GM18873 (cell line): Measurements from ENCODE around the gene RALGAPB.
"Not testable (repeated sequence)": the region's sequence is repeated elsewhere in the genome, so short reads cannot be mapped to it uniquely, and the experiment has no call there.

Source experiments
- ATAC-seq: cut with Tn5 transposase; IDR thresholded peaks from one replicate; pipeline ENCODE4 v1.9.1; 2021; ENCODE audit warnings: mild to moderate bottlenecking, moderate library complexity, moderate number of reproducible peaks; ENCODE audit not compliant: unreplicated experiment, low FRiP score

Gene RALGAPB

DNA sequence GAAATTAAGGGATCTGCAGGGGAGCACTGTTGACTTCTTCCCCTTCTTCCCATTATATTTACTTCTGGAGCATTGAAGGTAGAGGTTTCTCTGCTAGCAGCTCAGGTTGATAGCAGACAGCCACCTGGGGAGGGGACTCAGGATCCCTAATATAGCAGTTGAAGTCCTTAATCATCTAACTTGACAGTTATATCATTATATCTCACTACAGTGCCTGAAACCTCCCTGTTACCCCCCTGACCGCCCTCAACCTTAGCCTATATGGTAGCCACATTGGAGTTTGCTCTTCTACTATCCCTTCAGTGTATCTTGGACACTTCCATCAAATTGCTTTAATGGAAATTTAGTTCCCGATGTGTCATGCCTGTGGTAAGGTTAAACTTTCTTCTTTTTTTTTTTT lies 7.0 kb downstream of the RALGAPB start:
- no peak for ATAC-seq

DNA sequence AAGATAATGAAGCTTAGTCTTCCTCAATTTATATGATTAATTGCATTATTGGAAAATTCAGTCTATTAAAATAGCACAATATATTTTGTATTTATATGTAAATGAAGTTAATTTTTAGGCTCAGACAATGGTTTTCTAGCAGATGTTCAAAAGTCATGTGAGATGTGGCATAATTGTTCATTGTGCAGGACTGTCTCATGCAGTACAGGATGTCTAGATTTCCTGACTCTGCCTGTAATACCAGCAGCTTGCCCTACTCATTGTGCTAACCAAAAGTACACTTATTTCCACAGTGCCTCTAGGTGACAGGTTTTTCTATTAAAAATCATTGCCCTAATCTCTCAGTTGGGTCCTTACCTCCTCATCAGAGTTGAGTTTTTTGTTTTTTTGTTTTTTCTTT lies 12.4 kb downstream of the RALGAPB start:
- no peak for ATAC-seq

DNA sequence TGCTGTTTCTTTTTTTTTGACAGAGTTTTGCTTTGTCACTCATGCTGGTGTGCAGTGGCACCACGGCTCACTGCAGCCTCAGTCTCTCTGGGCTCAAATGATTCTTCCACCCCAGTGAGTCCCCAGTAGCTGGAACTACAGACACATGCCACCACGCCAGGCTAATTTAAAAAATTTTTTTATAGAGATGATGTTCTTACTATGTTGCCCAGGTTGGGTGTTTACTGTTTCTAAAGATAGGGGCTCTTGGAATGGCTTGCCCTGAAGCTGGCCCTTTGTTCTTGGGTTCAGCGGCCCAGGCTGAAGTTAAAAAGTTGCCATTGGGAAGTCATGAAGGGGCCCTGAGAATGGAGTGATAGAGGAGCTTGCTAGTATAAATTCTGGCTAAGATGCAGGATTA lies 16.5 kb downstream of the RALGAPB start:
- ATAC-seq = no peak

DNA sequence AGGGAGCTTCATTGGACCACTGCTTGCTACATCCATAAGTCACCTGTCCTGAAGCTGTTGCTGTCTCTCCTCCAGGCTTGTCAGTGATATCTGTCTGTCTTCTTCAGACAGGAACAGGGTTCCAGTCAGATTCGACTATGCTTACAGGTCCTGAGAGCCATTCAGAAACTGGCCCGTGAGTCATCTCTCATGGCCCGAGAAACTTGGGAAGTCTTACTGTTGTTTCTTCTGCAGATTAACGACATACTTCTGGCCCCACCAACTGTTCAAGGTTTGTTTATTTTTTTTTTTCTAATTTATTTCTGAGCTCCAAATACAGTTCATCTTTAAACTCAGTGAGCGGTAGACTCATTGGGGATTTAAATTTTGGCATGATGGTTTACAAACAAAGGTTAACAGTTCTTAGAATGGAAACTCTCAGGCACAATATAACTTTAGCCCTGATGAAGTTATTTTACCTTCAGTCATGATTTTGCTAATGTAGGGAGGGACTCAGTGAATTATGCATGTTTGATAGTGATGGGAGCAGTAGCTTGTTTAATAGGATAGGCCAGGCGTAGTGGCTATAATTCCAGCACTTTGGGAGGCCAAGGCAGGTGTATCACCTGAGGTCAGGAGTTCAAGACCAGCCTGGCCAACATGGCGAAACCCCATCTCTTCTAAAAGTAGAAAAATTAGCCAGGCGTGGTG lies 24.7 kb downstream of the RALGAPB start:
- ATAC-seq = no peak

DNA sequence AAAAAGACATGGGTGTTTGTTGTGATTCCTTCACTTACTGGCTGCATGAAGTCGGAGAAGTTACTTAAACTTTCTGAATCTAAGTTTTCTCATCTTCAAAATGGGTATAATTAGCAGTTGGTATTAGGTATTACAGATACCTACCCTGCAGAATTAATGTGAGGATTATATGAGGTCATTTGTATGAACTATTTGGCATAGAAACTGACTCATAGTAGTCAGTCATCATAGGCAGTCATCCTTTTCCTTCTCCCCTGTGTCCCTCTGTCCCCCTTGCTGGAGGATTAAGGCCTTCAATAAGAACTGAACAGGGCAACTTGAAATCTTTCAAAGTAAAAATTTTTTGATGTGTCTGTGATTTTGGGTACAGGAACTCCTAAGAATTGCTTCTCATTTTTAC lies 26.3 kb downstream of the RALGAPB start:
- no peak for ATAC-seq

DNA sequence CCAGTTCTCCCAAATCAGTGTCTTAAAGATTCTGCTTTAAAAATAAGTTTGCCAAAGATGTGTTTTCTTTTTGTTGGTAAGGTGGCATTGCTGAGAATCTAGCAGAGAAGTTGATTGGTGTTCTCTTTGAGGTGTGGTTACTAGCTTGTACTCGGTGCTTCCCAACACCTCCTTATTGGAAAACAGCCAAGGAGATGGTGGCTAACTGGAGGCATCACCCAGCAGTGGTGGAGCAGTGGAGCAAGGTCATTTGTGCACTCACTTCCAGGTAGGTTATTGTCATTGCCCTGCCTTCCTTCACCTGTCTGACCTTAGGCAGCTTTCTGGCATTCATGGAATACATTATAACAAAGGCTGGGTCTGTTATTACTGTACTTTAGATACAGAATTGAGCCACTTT lies 26.7 kb downstream of the RALGAPB start:
- ATAC-seq = no peak

DNA sequence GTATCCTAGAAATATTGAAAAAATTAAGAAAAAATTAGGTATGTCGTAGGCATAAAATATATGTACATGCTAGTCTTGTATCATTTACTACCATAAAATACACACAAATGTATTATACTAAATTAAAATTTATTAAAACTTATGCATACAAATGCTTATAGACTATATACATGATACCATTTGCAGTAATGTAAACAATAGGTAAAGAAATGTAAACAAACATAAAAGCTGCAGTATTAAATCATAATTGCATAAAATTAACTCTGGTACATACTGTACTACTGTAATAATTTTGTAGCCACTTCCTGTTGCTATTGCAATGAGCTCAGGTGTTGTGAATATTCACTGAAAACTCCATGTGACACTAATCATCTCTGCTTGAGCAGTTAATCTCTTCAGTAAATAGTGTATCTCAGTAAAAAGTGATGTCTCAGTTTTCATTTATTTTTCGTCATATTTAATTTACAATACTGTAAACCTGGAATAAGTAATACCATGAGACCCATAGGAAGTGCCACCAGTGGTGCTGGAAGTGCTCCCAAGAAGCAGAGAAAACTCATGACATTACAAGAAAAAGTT lies 29.3 kb downstream of the RALGAPB start:
- ATAC-seq = no peak

DNA sequence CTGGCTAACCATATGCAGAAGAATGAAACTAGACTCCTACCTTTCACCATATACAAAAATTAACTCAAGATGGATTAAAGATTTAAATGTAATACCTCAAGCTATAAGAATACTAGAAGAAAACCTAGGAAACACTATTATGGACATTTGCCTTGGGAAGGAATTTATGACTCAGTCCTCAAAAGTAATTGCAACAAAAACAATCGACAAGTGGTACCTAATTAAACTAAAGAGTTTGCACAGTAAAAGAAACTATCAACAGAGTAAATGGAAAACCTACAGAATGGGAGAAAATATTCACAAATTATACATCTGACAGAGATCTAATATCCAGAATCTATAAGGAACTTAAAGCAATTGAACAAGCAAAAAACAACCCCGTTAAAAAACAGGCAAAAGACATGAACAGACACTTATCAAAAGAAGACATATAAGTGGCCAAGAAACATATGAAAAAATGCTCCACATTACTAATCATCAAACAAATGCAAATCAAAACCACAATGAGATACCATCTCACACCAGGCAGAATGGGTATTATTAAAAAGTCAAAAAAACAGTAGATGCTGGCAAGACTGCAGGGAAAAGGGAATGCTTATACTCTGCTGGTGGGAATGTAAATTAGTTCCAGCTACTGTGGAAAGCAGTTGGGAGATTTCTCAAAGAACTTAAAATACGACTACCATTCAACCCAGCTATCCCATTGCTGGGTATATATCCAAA lies 31.9 kb downstream of the RALGAPB start:
- no peak for ATAC-seq

DNA sequence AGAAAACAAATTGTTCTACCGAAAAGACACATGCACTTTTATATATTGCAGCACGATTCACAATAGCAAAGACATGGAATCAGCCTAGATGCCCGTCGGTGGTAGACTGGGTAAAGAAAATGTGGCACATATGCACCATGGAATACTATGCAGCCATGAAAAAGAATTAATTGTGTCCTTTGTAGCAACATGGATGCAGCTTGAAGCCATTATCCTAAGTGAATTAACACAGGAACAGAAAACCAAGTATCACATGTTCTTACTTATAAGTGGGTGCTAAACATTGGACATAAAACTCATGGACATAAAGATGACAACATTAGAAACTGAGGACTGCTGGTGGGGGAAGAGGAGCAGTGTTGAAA lies 32.4 kb downstream of the RALGAPB start:
- no peak for ATAC-seq

DNA sequence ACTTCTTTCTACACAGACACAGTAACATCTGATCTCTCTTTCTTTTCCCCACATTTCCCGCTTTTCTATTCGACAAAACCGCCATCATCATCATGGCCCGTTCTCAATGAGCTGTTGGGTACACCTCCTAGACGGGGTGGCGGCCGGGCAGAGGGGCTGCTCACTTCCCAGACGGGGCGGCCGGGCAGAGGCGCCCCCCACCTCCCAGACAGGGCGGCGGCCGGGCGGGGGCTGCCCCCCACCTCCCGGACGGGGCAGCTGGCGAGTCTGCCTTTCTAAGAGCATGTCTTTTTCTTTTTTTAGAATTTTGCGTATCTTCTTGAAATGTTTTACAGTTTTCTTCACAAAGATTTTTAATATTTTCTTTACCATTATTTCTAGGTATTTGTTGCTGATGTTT lies 39.1 kb downstream of the RALGAPB start:
- not testable (repeated sequence) for ATAC-seq

DNA sequence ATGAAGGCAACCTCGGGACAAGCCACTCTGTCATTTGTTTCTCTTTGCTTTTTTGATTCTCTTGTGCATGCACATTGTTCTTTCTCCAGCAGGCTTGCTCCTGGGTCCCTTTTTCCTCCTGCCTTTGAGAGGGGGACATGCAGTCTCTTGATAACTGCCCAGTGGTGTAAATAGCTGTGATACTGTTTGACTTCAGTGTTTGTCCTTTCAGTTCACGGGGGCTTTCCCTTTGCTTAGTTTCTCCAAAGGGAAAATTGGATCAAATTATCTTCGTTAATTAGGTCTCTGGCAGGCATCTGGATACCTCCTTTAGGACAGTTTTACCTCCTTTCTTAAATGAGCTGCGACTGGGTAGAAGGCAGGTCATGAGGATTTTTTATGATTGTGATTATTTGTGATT lies 41.5 kb downstream of the RALGAPB start:
- no peak for ATAC-seq

DNA sequence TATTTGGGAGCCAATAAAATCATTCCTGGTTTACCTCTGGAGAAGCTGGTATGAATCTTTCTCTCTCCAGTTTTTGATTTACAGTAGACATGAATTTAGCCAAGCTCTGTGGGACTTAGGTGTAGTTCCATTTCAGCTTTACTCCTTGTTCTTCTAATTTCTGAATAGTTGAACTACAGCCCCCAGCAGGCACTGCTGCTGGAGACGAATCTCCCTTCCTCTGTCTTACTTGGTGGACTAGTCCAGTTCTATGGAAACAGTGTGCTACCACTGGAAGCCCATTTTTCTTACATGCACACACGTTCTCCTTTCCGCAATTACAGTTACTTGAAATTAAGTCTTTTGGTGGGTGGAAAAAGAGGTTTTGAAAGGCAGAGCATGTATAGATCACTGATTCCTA lies 42.3 kb downstream of the RALGAPB start:
- ATAC-seq = no peak

DNA sequence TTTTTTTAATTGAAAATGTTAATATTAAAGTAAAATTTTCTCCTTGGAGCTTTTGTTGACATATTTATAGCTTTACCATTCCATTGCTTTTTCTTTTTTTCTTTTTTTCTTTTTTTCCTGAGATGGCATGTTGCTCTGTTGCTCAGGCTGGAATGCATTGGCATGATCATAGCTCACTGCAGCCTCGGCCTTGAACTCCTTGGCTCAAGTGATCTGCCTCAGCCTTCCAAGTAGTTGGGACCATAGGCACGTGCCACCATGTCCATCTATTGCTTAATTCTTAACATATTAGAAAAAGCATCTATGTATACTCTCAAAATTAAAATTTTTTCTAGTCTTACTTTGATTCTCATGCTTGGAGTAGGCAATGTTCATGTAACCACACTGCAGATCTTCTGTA lies 43.0 kb downstream of the RALGAPB start:
- ATAC-seq = no peak

DNA sequence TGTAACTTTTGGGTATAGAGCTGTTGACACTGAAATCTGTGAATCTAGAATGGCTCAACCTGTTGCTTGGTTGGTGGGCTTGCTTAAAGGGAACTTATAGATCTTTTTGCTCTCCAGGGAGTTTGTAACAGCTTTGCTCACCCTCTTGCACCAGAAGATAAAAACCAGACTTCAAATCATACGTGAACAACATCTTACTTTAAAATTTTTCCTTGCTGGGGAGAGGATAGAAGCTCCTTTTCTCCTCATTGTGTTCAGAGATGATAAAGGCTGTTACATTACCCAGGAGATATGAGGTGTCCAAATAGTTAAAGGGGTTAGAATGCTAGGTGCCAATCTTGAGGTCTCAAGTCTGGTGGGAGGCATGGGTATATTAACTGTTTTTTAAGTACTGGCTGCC lies 46.8 kb downstream of the RALGAPB start:
- no peak for ATAC-seq

DNA sequence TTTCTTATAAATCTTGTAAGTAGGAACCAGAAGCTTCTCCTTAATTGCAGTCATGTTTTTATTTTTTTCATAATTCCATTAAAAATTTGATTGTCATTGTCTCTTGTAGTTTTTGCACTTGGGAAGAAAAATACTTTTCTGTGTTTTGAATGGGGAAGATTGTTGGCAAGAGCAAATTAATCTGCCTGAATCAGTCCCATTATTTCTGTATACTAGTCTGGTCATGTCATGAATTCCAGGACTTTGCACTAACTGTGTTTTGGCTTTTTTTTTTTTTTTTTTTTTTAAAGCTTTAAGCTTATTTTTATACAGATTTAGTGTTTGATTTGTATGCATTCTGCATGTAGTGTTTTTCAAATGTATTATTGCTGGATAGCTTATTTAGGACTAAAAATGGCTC lies 47.6 kb downstream of the RALGAPB start:
- no peak for ATAC-seq

DNA sequence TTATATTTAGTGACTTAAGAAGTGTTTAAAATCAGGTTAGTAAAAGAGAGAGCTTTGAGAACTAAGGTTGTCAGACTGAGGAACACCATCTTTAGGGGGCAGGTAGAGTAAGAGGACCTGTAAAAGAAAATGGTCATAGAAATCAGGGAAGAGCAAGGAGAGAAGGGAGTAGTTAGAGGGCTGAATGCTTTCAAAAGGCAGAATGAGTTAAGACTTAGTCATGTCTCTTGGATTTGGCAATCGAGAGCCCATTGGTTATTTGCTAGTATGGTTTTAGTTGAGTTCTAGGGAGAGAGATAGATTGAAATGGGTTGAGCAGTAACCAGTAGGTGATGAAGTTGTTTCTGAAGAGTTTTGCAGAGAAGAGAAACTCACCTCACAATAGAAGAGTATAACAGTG lies 51.1 kb downstream of the RALGAPB start:
- ATAC-seq = no peak

DNA sequence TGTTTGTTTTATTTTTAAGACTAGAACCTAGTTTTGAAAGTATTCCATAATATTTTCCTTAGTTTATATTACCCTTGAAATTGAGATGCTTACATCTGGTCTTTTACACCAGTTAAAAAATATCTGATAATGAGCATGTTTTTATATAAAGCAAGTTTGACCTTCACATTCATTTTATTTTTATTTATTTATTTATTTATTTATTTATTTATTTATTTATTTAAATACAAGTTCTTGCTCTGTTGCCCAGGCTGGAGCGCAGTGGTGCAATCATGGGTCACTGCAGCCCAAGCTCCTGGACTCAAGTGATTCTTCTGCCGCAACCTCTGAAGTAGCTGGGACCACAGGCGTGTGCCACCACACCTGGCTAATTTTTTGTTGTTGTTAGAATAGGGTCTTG lies 55.5 kb downstream of the RALGAPB start:
- no peak for ATAC-seq

DNA sequence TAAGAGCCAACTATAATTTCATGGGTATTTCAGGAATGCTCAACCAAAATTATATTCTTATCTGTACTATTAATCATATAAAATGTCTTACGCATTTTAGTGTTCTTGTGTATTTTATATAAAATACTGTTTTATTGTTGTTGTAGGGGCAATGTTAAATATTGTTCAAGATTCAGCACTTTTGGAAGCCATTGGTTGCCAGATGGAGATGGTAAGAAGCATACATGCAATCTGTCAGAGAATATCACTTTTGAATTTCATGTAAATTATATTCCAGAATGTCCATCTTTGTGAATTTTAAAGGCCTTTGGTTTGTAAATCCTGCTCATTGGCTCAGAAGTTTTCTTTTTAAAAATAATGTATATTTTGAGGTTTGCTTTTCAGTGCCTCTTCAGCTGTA lies 58.4 kb downstream of the RALGAPB start:
- ATAC-seq = no peak

DNA sequence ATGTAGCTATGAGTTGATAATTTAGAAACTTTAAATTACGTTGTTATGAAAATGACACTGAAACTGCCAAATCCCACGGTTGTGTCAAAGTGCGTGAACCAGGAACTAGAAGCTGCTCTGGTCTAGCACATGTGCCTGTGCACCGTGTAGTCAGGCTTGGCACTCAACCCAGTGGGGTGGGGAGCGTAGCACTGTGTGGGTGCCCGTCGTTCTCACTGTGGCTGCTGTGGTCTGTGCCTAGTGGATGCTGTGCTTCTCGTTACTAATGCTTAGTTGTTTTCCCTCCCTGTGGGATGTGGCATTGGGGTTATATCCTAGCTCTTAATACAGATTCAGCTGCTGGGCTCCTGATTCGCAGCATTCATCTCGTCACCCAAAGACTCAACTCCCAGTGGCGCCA lies 62.1 kb downstream of the RALGAPB start:
- no peak for ATAC-seq

DNA sequence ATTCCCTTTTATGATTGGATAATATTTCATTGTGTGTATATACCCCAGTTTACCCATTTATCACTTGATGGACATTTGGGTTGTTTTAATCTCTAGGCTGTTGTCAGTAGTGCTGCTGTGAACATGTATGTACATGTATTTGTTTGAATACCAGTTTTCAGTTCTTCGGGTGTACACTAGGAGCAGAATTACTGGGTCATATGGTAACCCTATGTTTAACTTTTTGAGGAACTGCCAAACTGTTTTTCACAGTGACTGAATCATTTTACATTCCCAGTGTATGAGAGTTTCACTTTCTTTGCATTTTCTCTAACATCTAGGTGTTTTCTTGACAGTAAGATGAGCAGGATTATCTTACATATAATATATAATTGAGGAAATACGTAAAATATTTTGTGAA lies 63.7 kb downstream of the RALGAPB start:
- ATAC-seq = no peak

DNA sequence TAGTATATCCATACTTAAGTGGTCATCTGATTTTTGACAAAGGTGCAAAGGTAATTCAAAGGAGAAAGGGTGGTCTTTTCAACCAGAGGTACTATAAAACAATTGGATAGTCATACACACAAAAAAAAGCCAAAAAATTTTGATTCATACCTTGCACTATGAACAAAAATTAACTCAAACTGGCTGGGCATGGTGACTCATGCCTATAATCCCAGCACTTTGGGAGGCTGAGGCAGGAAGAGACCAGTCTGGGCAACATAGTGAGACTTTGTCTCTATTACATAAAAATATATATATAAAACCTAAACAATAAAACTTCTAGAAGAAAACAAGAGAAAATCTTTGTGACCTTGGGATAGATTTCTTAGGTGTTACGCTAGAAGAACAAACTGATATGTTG lies 64.5 kb downstream of the RALGAPB start:
- ATAC-seq = no peak

DNA sequence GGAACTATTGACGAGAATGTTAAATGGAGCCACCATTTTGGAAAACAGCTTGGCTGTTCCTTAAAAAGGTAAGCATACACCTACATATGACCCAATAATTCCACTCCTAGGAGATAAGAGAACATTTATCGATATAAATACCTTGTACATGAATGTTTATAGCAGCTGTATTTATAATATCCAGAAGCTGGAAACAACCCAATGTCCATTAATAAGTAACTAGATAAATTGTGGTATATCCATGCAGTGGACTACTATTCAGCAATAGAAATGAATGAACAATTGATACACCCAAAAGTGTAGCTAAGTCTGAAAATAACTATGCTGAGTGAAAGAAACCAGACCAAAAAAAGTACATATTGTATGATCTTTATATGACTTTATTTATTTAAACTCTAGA lies 66.1 kb downstream of the RALGAPB start:
- no peak for ATAC-seq
